ENCODE data around the gene PDE12.
"Not testable (repeated sequence)": the region's sequence is repeated elsewhere in the genome, so short reads cannot be mapped to it uniquely, and the experiment has no call there.

Gene PDE12

DNA sequence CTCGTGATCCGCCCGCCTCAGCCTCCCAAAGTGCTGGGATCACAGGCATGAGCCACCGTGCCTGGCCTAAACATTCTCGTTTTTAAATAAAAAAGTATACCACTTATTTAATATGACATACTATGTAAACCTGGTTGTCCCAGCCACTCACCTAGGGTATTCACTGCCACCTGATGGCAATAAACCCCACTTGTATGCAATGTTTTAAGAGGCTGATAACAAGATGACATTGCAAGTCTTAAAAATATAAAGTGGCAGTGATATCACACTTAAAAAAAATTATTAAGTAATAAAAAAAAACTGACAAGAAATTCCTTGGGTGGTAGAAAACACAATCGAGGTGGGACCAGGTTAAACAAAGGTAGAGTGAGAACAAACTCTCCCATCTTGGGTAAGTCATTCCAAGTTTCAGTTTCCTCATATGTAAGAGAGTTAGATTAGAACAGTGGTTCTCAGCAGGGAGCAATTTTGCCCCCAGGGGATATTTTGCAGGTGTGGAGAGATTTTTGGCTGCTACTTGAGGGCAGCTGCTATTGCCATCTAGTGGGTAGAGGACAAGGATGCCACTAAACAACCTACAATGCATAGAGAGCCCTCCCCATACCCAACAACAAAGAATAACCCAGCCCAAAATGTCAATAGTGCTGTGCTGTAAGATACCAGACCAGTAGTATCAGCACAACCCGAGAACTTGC, 26.5 kb downstream of the PDE12 start:
- in situ Hi-C loops (cut with HindIII; ENCODE audit: low sequenced_read_pairs) = no loop called here

- in situ Hi-C loops (cut with HindIII; ENCODE audit: low sequenced_read_pairs) = no loop called here
Observed at GRCh38 chr3:57583544-57583943, 27.5 kb downstream of the PDE12 start.

- in situ Hi-C loops (cut with HindIII; ENCODE audit: low sequenced_read_pairs) = no loop called here
Observed at GRCh38 chr3:57586778-57587177, 30.7 kb downstream of the PDE12 start.

DNA sequence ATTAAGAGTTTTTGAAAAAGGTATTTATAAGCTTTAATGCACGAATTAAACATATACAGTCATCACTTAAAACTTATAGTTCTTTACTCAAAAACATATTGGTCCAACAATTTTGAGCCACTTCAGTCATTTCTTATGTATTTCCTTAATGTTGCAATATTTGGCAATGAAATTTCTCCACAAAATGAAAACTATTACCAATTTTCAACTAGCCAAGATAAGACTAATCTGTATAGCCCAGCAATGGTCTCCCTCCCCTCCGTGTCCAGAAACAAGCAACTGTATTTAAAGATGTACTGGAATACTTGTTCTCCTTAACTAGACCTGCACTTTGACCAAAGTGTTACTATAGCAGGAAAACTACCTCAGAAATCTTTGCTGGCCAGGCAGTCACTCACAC, 31.8 kb downstream of the PDE12 start:
- in situ Hi-C loops (cut with HindIII; ENCODE audit: low sequenced_read_pairs) = no loop called here

GRCh38 chr3:57592306-57592705, 36.2 kb downstream of the PDE12 start:
- in situ Hi-C loops (cut with HindIII; ENCODE audit: low sequenced_read_pairs) = no loop called here

- in situ Hi-C loops (cut with HindIII; ENCODE audit: low sequenced_read_pairs) = no loop called here
Observed at GRCh38 chr3:57594144-57594543, 38.1 kb downstream of the PDE12 start.

DNA sequence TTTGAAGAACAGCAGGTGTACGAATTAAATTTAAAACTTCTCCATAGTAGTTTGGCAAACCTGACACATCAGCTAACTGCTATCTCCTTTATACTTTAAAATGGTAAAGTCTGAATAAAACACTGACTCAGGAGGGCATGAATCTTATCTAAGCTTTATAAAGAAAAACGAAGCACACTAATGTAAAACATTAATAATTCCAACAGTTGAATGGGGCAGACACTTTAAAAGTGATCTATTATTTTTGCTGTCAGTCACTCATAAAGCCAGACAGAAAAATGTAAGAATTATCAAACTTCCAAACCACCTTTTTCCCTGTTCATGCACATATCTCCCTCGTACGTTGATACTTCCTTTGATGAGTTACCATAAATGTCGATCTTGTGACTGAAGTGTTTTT, 38.5 kb downstream of the PDE12 start:
- in situ Hi-C loops (cut with HindIII; ENCODE audit: low sequenced_read_pairs) = no loop called here

DNA sequence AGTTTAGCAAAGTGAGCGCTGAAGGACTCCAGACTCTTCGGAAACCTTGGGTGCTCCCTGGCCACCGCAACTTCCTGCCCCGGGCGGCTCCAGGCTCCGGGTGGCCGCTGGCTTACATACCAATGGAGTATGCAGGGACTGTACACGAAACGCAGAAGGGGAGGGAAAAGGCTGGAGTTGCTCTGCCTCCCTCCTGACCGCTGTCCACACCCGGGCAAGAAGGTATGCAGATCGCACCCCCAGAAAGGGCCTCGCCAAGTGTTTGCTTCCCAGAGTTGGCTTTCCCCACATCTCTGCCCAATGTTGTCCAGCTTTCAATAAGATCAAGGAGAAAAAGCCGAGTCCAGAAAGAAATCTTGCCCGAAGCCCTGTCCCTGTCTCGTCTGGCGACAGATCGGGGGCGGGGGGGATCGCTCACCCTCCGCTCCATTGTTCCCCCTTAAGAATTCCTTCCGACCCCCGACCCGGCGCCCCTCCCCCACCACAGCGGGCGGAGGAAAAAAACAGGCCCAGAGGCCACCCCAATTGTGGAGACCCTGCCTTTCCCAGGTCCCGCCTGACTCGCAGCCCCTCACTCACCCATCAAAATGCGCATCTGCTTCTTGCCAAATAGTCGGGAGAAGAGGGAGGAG, 40.5 kb downstream of the PDE12 start:
- in situ Hi-C loops (cut with HindIII; ENCODE audit: low sequenced_read_pairs) = no loop called here

DNA sequence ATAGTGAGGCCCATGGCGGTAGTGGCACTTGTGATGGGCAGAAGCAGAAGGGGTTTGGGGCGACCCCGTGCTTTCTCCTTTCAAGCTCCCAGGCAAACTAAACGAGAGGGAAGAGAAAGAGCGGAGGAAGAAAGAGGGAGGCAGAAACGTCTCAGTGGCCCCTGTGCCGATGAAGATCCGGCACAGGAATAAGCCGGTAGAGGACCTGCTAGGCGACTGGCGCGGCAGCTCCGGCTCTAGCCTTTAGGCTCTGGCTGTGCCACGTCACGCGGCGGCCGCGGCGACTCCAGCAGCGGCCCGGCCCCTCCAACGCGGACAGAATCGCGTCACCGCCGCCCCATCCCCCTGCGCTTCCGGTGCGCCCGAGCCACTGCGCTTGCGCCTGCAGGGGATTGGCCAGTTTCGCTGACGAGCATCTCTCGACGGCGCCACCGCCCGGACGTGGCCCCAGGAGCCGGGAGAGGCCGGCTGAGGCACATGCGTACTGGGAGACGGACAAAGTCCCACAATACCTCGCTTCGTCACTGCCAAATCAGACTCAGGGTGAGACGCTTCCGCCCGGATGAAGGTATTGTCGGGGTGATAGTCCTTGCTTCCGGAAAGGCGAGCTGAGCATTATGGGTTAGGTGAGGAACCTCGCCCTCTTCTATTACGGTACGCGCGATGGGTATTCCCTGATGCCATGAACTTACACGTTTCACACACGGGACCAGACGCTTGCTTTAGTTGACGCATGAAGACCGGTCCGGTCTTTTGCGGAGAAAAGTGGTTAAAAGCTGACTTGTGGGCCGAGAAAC, 41.3 kb downstream of the PDE12 start, which contains the start of gene ARF4:
ARF4 (minus strand) TSS at position 218 of the 797 bp plus-strand sequence; CDS start at position 14, 204 bp downstream.
- in situ Hi-C loops (cut with HindIII; ENCODE audit: low sequenced_read_pairs) = no loop called here

GRCh38 chr3:57598765-57599360, 42.8 kb downstream of the PDE12 start:
- in situ Hi-C loops (cut with HindIII; ENCODE audit: low sequenced_read_pairs) = no loop called here

DNA sequence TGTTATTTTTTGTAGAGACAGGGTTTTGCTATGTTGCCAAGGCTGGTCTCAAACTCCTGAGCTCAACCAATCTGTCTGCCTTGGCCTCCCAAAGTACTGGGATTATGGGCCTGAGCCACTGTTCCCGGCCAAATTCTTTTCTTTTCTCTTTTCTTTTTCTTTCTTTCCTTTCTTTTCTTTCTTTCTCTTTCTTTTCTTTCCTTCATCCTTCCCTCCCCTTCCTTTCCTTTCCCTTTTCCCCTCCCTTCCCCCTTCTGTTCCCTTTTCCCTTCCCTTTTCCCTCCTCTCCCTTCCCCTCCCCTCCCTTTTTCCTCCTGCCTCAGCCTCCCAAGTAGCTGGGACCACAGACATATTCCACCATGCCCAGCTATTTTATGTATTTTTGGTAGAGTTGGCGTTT, 44.1 kb downstream of the PDE12 start:
- in situ Hi-C loops (cut with HindIII; ENCODE audit: low sequenced_read_pairs) = no loop called here

DNA sequence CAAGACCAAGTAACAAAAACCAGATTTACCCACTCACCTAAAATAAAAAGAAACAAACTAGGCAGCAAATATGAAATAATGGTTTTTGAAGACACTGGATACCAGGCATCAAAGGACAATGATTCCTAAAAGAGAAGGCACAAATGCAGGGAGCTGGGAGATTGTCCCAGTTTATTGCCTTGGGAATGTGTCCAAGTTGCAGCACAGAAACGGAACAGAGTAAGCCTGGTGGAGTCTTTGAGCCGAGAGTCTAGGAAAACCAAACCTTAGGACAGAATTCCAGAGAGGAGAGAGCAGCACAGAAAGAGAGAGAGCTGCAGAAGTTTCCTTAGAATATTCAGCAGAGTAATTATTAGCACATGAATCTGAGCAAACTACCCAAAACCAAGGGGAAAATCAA, 48.9 kb downstream of the PDE12 start:
- in situ Hi-C loops (cut with HindIII; ENCODE audit: low sequenced_read_pairs) = no loop called here

DNA sequence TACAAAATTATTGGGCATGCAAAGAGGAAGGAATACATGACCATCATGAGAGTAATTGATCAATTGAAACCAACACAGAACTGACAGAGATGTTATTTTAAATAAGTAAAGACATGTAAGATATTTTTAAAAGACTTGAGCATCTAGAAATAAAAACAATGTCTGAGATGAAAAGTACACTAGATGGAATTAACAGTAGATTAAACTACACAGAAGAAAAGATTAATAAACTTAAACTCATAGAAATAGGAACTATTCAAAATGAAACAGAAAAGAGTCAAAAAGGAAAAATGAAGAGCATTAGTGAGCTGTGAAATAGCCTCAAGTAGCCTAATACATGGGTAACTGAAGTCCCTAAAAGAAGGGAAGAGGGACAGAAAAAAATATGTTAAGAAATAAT, 49.6 kb downstream of the PDE12 start:
- in situ Hi-C loops (cut with HindIII; ENCODE audit: low sequenced_read_pairs) = no loop called here

DNA sequence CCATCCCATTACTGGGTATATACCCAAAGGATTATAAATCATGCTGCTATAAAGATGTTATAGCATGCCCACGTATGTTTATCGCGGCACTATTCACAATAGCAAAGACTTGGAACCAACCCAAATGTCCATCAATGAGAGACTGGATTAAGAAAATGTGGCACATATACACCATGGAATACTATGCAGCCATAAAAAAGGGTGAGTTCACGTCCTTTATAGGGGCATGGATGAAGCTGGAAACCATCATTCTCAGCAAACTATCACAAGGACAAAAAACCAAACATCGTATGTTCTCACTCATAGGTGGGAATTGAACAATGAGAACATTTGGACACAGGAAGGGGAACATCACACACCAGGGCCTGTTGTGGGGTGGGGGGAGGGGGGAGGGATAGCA, 55.8 kb downstream of the PDE12 start:
- in situ Hi-C loops (cut with HindIII; ENCODE audit: low sequenced_read_pairs) = not testable (repeated sequence)

- in situ Hi-C loops (cut with HindIII; ENCODE audit: low sequenced_read_pairs) = no loop called here
Observed at GRCh38 chr3:57616233-57616632, 60.2 kb downstream of the PDE12 start.
